GM13976 (cell line): ENCODE measurements around the gene LHX3.

Experiments
- DNase-seq: peaks from one replicate; pipeline ENCODE4 v3.0.0; 2012; ENCODE audit warnings: low spot score
- CTCF ChIP-seq: IDR thresholded peaks from 2 replicates; pipeline ENCODE4 v1.5.1; 2012; ENCODE audit warnings: borderline replicate concordance, mild to moderate bottlenecking; ENCODE audit not compliant: insufficient read depth; ENCODE audit errors: extremely low read depth, missing control alignments, control extremely low read depth
- in situ Hi-C: fragments of 300-500 bp; cut with MboI; formaldehyde crosslinking; loops from one replicate; pipeline ENCODE4 v1.12.0; 2022; ENCODE audit warnings: low sequenced_read_pairs, mixed read lengths, inconsistent platforms; ENCODE audit not compliant: unreplicated experiment

LHX3 gene

GRCh38 chr9:136192289-136193126 is 12.4 kb downstream of the LHX3 start:
- no peak for TF ChIP-seq CTCF
- in situ Hi-C loops: no loop called here

GRCh38 chr9:136191960-136192286 is 13.0 kb downstream of the LHX3 start:
- in situ Hi-C loops: no loop called here
- DNase-seq: no peak
- no peak for TF ChIP-seq CTCF

More at GRCh38 chr9:136192289-136193126, 12.4 kb downstream of the LHX3 start:
- no peak for DNase-seq

GRCh38 chr9:136191099-136191959 is 13.6 kb downstream of the LHX3 start:
- TF ChIP-seq CTCF: no peak
- no peak for DNase-seq
- in situ Hi-C loops: no loop called here

GRCh38 chr9:136190656-136191055 is 14.3 kb downstream of the LHX3 start:
- in situ Hi-C loops: no loop called here
- no peak for TF ChIP-seq CTCF
- no peak for DNase-seq

- in situ Hi-C loops: no loop called here
- no peak for TF ChIP-seq CTCF
- no peak for DNase-seq
Measured at GRCh38 chr9:136190237-136190601, 14.7 kb downstream of the LHX3 start.

- DNase-seq: no peak
- in situ Hi-C loops: no loop called here
- no peak for TF ChIP-seq CTCF
Measured at GRCh38 chr9:136189394-136190236, 15.3 kb downstream of the LHX3 start.
